ENCODE results near the gene USP13. TPM values are rescaled to one million over a fixed set of nuclear protein-coding genes. Genes with fewer than 3 reads are reported as not detected.

The USP13 gene
- total and polyA plus RNA-seq, 8 donors = 16.3 to 26.3 (median 23.2) TPM

DNA sequence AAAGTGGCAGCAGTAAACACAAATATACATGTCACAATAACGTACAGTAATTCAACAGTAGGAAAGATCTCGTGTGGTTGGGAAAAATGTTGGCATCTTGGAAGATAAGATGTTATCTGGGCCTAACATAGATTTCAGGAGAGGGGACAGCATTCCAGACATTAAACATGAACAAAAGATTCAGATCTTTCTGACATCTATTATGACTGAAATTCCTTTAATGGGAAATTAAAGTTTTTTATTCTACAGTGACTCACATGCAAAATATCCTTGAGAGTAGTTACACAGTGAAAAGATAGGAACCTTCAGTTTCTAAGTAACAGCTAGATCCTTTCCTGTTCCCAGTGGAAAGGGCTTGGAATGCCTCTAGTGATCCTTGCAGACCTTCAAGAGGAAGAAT lies 39.0 kb upstream of the USP13 start:
- no peak for TF ChIP-seq CTCF (IDR thresholded peaks at IDR 0.05)
- Histone ChIP-seq H3K9me3 (no peaks in the 10 kb centered on the region), H3K4me1 (peaks cover 5 to 10% of the 10 kb centered on the region in 2 donors), H3K27me3 (no peaks in the 10 kb centered on the region), H3K4me3 (no peak overlapping the region), H3K36me3 (peaks cover 3 to 23% of the 10 kb centered on the region in 2 donors), H3K27ac (no peak overlapping the region)
- intact Hi-C loops (cut with DNase I) = no loop called here
- DNase-seq (no peak), ATAC-seq (peak; percentile 77)

DNA sequence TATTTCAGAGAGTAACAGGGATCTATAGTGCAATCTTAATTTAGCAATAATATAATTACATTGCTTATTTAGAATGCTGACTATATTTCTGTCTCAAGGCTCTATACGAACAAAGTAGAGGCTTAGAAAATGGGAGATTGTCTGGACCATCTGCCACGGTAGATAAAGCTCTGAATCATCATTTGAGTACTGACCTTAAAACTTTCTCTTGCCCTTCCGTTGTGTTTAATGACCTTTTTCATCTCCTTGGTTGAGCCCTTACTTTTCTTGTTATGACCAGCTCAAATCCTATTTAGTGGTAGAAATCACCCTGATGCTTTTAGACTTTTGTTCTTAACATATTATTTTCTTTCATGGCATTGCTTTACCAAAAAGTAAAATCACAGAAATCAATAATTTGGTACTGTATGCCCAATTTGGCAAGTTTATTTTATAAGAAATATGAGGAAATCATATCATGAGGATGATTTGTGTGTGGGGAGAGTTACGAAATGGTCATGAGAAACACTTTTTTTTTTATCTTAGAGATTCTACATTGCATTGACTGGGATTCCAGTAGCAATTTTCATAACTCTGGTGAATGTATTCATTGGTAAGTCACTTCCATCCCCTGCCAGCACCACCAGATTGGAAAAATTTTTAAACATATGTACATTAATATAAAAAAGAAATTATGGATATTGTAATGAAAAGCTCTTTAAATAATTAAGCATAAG lies 37.2 kb upstream of the USP13 start:
- intact Hi-C loops (cut with DNase I) = no loop called here
- Histone ChIP-seq H3K36me3 (peaks cover 2 to 29% of the 10 kb centered on the region in 2 donors), H3K27ac (no peak overlapping the region), H3K9me3 (no peaks in the 10 kb centered on the region), H3K4me3 (no peak overlapping the region), H3K27me3 (no peaks in the 10 kb centered on the region), H3K4me1 (peaks cover 0 to 5% of the 10 kb centered on the region in 2 donors)
- no peak for TF ChIP-seq CTCF (IDR thresholded peaks at IDR 0.05)
- DNase-seq (no peak), ATAC-seq (no peak)

- no peak overlapping the region for H3K27ac ChIP-seq
- peaks cover 0 to 81% of the 10 kb centered on the region in 2 donors for H3K36me3 ChIP-seq
- H3K4me3 ChIP-seq = no peak overlapping the region
- no peaks in the 10 kb centered on the region for H3K4me1 ChIP-seq
- TF ChIP-seq CTCF (IDR thresholded peaks at IDR 0.05) = no peak
- intact Hi-C loops (cut with DNase I) = no loop called here
- H3K27me3 ChIP-seq = no peaks in the 10 kb centered on the region
- H3K9me3 ChIP-seq = no peaks in the 10 kb centered on the region
- DNase-seq = no peak
- no peak for ATAC-seq
These were observed 30.8 kb upstream of the USP13 start for GRCh38 chr3:179622023-179622422.

GRCh38 chr3:179624451-179624850 lies 28.4 kb upstream of the USP13 start:
- Histone ChIP-seq H3K4me3 (no peak overlapping the region), H3K27me3 (no peaks in the 10 kb centered on the region), H3K9me3 (no peaks in the 10 kb centered on the region), H3K4me1 (no peaks in the 10 kb centered on the region), H3K27ac (no peak overlapping the region), H3K36me3 (peaks cover 0 to 58% of the 10 kb centered on the region in 2 donors)
- intact Hi-C loops (cut with DNase I) = no loop called here
- ATAC-seq (no peak), DNase-seq (no peak)
- TF ChIP-seq CTCF (IDR thresholded peaks at IDR 0.05) = no peak

DNA sequence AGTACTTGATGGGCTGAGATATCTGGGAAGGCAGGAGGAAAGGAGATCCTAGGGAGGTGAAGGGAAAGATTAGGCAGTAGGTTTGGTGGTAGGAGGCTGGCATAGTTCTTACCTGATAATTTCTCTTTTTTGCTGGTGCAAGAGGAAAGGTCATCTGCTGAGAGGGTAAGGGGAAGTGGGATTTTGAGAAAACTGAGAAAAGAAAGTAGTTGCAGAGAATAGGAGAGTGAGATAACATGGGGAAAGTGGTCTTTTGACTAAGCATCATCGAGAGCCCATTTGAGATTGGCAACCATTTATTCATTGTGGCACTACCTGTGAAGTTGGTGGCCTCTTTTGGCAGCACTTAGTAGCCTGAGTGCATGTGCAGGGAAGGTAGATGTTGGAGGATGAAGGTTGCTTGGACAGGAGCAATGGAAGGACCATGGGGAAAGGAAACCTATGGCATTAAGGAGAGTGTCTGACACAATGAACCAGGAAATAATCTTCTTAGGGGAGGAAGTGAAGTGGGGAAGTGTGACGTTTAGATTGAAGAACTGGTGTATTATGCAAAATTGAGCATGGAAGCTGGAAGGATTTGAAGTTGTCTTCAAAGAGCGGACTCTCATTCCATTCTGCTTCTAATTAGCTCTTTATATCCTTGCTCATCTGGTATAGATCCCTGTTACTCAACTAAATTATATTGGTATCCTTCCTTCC lies 21.9 kb upstream of the USP13 start:
- H3K27me3 ChIP-seq = no peaks in the 10 kb centered on the region
- TF ChIP-seq CTCF (IDR thresholded peaks at IDR 0.05) = no peak
- DNase-seq (no peak), ATAC-seq (no peak)
- intact Hi-C loops (cut with DNase I) = no loop called here
- no peaks in the 10 kb centered on the region for H3K9me3 ChIP-seq
- H3K4me3 ChIP-seq = no peak overlapping the region
- H3K4me1 ChIP-seq = no peaks in the 10 kb centered on the region
- H3K27ac ChIP-seq = no peak overlapping the region
- H3K36me3 ChIP-seq = peaks cover 0 to 6% of the 10 kb centered on the region in 2 donors
